Muscle layer of duodenum (tissue), 2 donors: Measurements from ENCODE around the gene PROK2.
A peak's percentile ranks its signal among the peaks of the same experiment; 100 is the strongest.

ENCODE experiments used
- H3K27ac ChIP-seq: one replicate; pipeline ENCODE4 v1.7.0; 2013; ENCODE audit warnings: mild to moderate bottlenecking, low read length
- H3K27me3 ChIP-seq: one replicate; pipeline ENCODE4 v1.7.0; 2013; ENCODE audit warnings: low read depth, mild to moderate bottlenecking, control low read depth, low read length
- H3K36me3 ChIP-seq, 2 donors: one replicate each; pipeline ENCODE4 v1.7.0; 2013; ENCODE audit warnings: low read length in 2 of 2, control low read depth in 1 of 2, mild to moderate bottlenecking in 1 of 2; ENCODE audit not compliant: insufficient read depth in 2 of 2, control insufficient read depth in 1 of 2
- H3K4me1 ChIP-seq, 2 donors: one replicate each; pipeline ENCODE4 v1.7.0; 2013; ENCODE audit warnings: low read length in 2 of 2, mild to moderate bottlenecking in 2 of 2, control low read depth in 1 of 2, moderate library complexity in 1 of 2; ENCODE audit not compliant: insufficient read depth in 2 of 2, control insufficient read depth in 1 of 2
- H3K4me3 ChIP-seq, 2 donors: one replicate each; pipeline ENCODE4 v1.7.0; 2013; ENCODE audit warnings: low read length in 2 of 2, low read depth in 1 of 2, mild to moderate bottlenecking in 1 of 2
- H3K9me3 ChIP-seq, 2 donors: one replicate each; pipeline ENCODE4 v1.7.0; 2013; ENCODE audit warnings: low read length in 2 of 2, control low read depth in 1 of 2, mild to moderate bottlenecking in 1 of 2; ENCODE audit not compliant: control insufficient read depth in 1 of 2
- donor health status: healthy.

Gene PROK2, protein sequence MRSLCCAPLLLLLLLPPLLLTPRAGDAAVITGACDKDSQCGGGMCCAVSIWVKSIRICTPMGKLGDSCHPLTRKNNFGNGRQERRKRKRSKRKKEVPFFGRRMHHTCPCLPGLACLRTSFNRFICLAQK

DNA sequence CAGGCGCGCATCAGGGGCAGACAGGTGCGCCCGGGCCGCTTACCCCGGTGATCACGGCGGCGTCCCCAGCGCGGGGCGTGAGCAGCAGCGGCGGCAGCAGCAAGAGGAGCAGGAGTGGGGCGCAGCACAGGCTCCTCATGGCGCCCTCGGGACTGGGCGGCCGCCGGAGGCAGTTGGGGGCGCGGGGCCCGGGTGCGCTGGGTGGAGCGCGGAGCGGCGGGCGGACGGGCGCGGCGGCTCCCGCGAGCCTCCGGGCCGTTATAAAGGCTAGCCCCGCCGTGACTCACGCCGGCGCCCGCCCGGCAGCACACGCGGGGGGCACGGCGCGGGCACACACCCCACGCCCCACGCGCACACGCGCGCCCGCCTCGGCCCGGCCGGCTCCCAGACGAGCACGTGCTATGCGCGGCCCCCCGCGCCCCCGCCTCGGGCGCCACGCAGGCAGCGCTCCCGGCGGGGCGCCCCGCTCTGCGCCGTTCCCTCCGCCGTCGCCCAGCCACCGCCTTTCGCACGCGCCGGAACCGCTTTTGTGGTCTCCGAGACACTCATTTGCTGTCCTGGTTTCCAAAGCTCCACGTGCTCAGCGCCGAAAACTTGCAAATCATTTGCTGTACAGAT, at the start of gene PROK2:
Gene PROK2 (minus strand): TSS at position 235 of the 618 bp plus-strand sequence. CDS start 96 bp downstream, at position 139.
- Histone ChIP-seq H3K27me3 (peaks cover 50% of the 10 kb centered on the region), H3K4me1 (peaks cover 0 to 10% of the 10 kb centered on the region in 2 donors), H3K36me3 (no peaks in the 10 kb centered on the region), H3K4me3 (peak within 1 kb of the TSS in 1 of 2 donors; percentile 46), H3K27ac (no peak within 1 kb of the TSS), H3K9me3 (no peaks in the 10 kb centered on the region)

DNA sequence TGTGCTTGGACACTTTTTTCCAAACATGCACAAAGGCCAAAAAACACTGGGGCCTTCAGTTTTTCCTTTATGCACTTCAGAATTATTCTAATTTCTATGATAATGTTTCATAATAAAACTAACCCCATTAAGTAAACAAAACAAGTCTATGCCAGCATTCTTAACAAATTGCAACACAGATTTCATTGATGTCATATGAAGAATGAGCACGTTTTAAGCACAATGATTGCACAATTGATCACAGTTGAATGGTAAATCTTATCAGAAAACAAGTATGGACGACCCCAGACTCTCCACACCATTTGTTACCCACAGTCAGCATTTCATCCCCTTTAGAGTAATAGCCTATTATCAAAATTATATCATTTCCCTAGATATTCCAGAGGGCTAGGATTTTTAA, 46.7 kb upstream of the PROK2 start:
- no peak overlapping the region for H3K27ac ChIP-seq
- no peaks in the 10 kb centered on the region for H3K36me3 ChIP-seq
- H3K4me1 ChIP-seq: no peaks in the 10 kb centered on the region
- no peak overlapping the region for H3K4me3 ChIP-seq
- H3K9me3 ChIP-seq: no peaks in the 10 kb centered on the region
- H3K27me3 ChIP-seq: no peaks in the 10 kb centered on the region

DNA sequence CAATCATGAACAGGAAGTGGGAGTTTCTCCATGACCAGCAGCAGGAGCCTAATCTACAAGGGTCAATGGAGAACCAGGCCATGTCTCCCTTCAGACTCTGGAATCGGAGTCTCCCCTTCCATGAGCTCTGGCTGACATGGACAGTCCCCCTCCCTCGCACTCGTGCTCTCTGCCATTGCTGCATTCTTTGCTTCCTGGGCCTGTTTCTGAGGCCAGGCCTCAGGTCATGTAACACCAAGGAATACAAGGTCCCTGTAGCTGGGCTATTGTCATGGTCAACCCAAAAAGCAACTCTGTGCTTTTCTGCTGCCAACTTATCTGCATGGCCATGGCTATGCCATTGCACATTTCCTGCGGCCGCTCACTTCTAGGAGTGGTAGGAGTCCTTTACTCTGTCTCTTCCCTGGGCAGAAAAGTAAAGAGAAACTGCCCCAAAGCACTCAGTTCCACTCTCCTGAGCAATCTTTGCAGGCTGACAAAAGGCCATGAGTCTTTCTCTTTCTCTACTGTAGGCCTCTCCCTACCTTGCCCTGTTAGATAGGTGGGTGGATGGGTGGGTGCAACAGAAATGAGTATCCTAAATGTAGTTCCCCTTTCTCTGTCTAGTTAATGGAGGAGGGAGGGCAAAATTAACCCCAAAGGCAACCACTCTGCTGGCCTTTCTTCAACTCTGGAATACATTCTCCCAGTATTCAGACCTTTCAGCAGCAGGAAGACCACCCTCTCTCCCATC, 40.8 kb upstream of the PROK2 start:
- Histone ChIP-seq H3K27ac (no peak overlapping the region), H3K27me3 (no peaks in the 10 kb centered on the region), H3K9me3 (no peaks in the 10 kb centered on the region), H3K4me3 (no peak overlapping the region), H3K36me3 (no peaks in the 10 kb centered on the region), H3K4me1 (no peaks in the 10 kb centered on the region)

DNA sequence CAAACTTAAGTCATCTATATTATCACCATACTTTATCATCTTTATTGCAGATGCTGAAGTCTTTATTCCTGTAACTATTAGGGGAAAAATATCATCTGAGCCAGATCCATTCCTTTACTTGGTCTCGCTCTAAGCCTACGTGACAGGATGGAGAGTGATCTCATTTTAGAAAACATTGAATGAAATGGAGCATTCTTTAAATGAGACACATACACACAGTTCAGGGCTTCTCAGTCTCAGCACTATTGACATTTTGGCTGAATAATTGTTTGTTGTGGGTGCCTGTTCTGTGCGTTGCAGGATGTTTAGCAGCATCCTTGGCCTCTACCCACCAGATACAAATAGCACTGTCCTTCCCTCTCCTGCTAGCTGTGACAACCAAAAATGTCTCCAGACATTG, 36.2 kb upstream of the PROK2 start:
- Histone ChIP-seq H3K36me3 (no peaks in the 10 kb centered on the region), H3K27me3 (no peaks in the 10 kb centered on the region), H3K27ac (no peak overlapping the region), H3K4me3 (no peak overlapping the region), H3K9me3 (no peaks in the 10 kb centered on the region), H3K4me1 (no peaks in the 10 kb centered on the region)

DNA sequence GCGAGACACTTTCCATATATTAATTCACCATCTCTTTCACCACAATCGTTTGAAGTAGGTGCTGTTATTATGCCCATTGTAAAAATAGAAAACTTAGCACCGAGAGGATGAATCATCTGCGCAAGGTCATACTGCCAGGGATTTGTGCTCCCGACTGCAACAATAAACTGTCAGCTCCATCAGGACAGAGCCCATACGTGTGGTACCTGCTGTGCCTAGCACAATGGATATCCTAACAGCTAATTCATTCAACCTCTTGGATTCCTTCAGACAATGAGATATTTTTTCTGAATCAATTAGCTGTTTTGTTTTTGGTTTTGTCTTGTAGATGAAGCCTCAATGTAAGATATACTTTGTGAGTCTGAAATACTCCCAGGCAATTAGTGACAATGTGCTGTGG, 32.3 kb upstream of the PROK2 start:
- no peaks in the 10 kb centered on the region for H3K4me1 ChIP-seq
- H3K4me3 ChIP-seq: no peak overlapping the region
- no peaks in the 10 kb centered on the region for H3K36me3 ChIP-seq
- no peaks in the 10 kb centered on the region for H3K27me3 ChIP-seq
- H3K9me3 ChIP-seq: no peaks in the 10 kb centered on the region
- H3K27ac ChIP-seq: no peak overlapping the region

DNA sequence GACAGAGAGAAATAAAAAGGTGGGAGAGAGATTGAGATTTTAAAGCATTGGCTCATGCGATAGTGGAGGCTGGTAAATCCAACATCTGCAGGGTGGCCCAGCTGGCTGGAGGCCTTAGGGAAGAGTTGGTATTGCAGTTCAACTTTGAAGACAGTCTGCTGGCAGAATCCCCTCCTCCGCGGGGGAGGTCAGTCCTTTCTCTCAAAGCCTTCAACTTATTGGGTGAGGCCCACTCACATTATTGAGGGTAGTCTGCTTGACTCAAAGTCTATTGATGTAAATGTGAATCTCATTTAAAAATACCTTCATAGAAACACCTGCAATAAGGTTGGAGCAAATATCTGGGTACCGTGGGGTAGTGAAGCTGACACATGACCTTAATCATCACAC, 31.8 kb upstream of the PROK2 start:
- Histone ChIP-seq H3K27me3 (no peaks in the 10 kb centered on the region), H3K27ac (no peak overlapping the region), H3K4me3 (no peak overlapping the region), H3K9me3 (no peaks in the 10 kb centered on the region), H3K36me3 (no peaks in the 10 kb centered on the region), H3K4me1 (no peaks in the 10 kb centered on the region)

DNA sequence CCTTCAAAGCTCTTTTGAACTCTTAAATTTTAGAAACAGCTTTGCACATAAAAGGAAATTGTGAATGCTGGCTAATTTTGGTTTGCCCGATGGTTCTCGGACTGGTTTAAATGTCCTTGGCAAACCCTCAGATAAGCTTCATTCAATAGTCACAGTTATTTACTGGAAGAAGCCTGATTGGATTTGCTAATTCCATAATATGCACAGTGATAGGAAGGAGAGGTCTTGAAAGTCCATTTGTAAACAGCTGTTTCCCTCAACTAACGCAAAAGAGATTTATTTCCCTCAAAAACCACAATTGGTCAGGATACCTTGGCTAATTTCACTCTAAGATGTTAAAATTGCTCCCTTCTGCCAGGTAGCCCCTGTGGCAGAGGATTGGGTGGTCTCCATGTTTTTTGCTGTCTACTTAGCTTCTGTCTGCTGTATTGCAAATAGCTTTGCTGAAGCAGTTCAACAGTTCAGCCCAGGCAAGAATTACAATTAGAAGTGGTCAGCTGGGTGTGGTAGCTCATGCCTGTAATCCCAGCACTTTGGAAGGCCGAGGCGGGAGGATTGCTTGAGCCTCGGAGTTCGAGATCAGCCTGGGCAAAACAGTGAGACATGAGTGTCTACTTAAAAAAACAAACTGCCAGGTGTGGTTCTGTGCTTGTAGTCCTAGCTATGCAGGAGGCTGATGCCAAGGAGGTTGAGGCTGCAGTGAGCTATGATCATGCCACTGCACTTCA, 30.6 kb upstream of the PROK2 start:
- no peaks in the 10 kb centered on the region for H3K9me3 ChIP-seq
- no peaks in the 10 kb centered on the region for H3K27me3 ChIP-seq
- no peaks in the 10 kb centered on the region for H3K36me3 ChIP-seq
- no peak overlapping the region for H3K4me3 ChIP-seq
- H3K4me1 ChIP-seq: no peaks in the 10 kb centered on the region
- no peak overlapping the region for H3K27ac ChIP-seq

DNA sequence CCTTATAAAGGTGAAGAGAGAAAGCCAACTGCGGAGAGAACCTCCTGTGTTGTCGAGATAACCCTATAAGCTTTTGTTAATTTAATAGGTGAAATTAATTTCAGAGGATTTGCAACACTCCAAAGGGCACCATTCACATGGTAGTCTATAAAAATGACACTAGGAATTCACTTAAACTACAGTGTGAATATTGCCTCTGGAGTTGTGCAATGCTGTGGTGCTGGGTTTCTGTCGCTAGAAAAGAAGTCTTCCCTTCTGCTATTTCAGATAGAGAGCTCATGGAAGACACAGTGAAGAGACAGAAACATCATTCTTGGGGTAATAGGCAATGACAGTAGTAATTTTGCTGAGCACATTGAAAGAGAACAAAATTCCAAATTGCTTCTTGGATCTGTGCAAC, 28.8 kb upstream of the PROK2 start:
- Histone ChIP-seq H3K4me1 (no peaks in the 10 kb centered on the region), H3K9me3 (no peaks in the 10 kb centered on the region), H3K4me3 (no peak overlapping the region), H3K27ac (no peak overlapping the region), H3K27me3 (no peaks in the 10 kb centered on the region), H3K36me3 (no peaks in the 10 kb centered on the region)

DNA sequence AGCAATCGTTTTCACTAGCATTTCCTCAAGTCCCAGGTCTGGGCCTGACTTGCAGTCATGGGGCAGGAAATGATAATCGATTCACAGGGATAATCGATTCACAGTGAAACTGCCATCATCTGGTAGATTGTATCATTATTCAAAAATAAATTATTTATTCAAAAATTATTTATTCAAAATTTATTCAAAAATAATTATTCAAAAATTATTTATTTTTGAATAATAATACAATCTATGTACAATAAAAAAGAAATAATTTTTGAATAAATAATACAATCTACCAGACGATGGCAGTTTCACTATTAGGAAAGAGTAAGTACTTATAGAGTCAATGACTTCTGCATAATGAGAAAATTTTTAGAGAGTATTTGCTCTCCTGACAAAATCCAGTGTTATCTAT, 28.1 kb upstream of the PROK2 start:
- Histone ChIP-seq H3K27me3 (no peaks in the 10 kb centered on the region), H3K4me3 (no peak overlapping the region), H3K36me3 (no peaks in the 10 kb centered on the region), H3K27ac (no peak overlapping the region), H3K9me3 (no peaks in the 10 kb centered on the region), H3K4me1 (no peaks in the 10 kb centered on the region)

DNA sequence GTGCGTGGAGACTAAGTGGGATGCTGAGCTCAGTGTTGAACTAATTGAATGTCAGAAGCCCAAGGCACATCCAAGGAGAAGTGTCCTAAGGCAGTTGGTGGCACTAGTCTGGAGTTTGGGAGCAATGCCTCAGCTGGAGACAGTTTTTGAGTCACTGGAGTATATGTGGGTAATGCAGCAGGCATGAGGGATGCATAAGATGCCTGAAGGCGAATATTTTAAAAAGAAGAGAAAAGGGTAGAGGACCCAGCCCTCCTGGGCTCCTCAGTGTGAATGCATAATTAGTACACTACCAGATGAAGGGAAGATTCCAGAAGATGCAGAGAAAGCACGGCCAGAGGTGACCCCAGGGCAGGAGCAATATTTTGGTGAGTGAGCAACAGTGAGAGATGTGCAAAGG, 25.1 kb upstream of the PROK2 start:
- H3K27ac ChIP-seq: no peak overlapping the region
- no peak overlapping the region for H3K4me3 ChIP-seq
- no peaks in the 10 kb centered on the region for H3K27me3 ChIP-seq
- no peaks in the 10 kb centered on the region for H3K4me1 ChIP-seq
- no peaks in the 10 kb centered on the region for H3K36me3 ChIP-seq
- H3K9me3 ChIP-seq: no peaks in the 10 kb centered on the region

DNA sequence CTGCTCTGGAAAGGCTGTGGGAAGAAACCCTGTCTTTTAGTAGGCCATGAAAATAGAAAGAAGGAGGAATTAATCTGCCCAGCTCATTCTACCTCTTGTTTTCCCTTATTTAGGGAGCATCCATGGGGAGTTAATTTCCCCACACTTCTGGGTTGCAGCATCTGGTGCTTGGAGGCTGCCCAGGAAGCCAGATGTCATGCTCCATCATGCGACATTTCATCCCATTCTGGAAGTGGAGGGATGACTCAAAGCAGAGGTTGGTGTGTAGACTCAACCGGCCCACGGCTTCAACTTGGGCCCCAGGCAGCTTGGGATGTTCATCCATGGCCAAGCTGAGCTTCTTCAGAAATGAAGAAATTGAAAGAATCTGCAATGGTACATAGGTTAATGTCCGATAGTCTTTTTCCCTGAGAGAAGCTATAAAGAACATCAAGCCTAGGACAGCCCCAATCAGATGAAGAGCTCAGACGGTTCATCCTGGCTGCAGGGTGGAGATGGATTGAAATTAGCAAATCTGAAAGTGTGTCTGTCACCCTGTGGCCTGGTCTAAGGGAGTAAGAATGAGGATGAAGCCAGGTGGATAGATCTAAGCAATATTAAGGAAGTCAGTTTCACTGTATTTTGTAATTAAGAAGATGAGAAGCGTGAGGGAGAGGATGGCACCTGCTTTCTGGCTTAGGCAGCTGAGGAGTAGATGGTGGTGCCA, 24.5 kb upstream of the PROK2 start:
- no peak overlapping the region for H3K4me3 ChIP-seq
- H3K27ac ChIP-seq: no peak overlapping the region
- no peaks in the 10 kb centered on the region for H3K9me3 ChIP-seq
- no peaks in the 10 kb centered on the region for H3K27me3 ChIP-seq
- no peaks in the 10 kb centered on the region for H3K36me3 ChIP-seq
- no peaks in the 10 kb centered on the region for H3K4me1 ChIP-seq
